K562 (cell line): ENCODE results near the gene METTL21C. TPM values are rescaled to one million over a fixed set of nuclear protein-coding genes. Genes with fewer than 3 reads are reported as not detected.

Experiments used
- ATAC-seq: fragments of 200-7000 bp; cut with Tn5 transposase; 3 replicates; pipeline ENCODE4 v1.9.1; 2020; ENCODE audit warnings: moderate library complexity
- BruUV-seq: library from RNA; stranded (reverse); fragments of 400-500 nt; replicated peaks from 2 replicates; lab custom pipeline; 2021; lab: Mats Ljungman, UMichigan
- CTCF ChIA-PET: fragments of 300-600 bp; formaldehyde crosslinking; extraction: SDS; loops from one replicate; lab custom pipeline; 2021; ENCODE audit warnings: low intra/inter-chr PET ratio; lab: Yijun Ruan, JAX
- POLR2A ChIA-PET: fragments of 300-600, 350-650 bp; sonication (Branson Sonifier 250); formaldehyde crosslinking; extraction: SDS; loops from one replicate; lab custom pipeline; 2021; ENCODE audit warnings: antibody characterized with exemption, inconsistent platforms; lab: Yijun Ruan, JAX
- DNase-seq, 4 experiments: peaks; one replicate each; pipeline versions ENCODE4 v3.0.0 to v3.0.0-alpha.2; 2011 to 2018; ENCODE audit warnings: low spot score in 3 of 4, mixed read lengths in 3 of 4; ENCODE audit errors: extremely low read depth in 1 of 4
- FAIRE-seq: peaks from 2 replicates; lab custom pipeline; 2011; peaks lifted over from hg19 to GRCh38; lab: Jason Lieb, UNC
- H2AFZ ChIP-seq: 2 replicates; pipeline ENCODE4 v1.6.0; 2011; ENCODE audit warnings: low read depth, low read length, control low read depth, inconsistent platforms
- H3K27ac ChIP-seq: fragments of 200-600 bp; 3 replicates; pipeline ENCODE4 v1.8.0; 2011; ENCODE audit warnings: low read depth, mild to moderate bottlenecking, control low read depth, inconsistent platforms, low read length, moderate library complexity, mixed read lengths; ENCODE audit errors: extremely low read depth
- H3K27me3 ChIP-seq, 2 experiments: fragments of 300-600 bp in 1 of 2; 2 replicates in 1 of 2; 3 replicates in 1 of 2; pipeline versions ENCODE4 v1.6.0 to v1.8.0; 2011; ENCODE audit warnings: inconsistent platforms in 2 of 2, low read length in 2 of 2, mild to moderate bottlenecking in 1 of 2, mixed read lengths in 1 of 2, moderate library complexity in 1 of 2; ENCODE audit not compliant: control insufficient read depth in 2 of 2, insufficient read depth in 2 of 2
- H3K36me3 ChIP-seq: fragments of 300-600 bp; 3 replicates; pipeline ENCODE4 v1.8.0; 2011; ENCODE audit warnings: mild to moderate bottlenecking, low read length, inconsistent platforms; ENCODE audit not compliant: control insufficient read depth, insufficient read depth
- H3K4me1 ChIP-seq, 2 experiments: fragments of 200-600 bp in 1 of 2; replicated peaks in 1 of 2; 2 replicates in 1 of 2; 3 replicates in 1 of 2; pipeline versions ENCODE4 v1.5.1 to v1.8.0; 2011; ENCODE audit warnings: inconsistent platforms in 2 of 2, low read length in 2 of 2, mild to moderate bottlenecking in 1 of 2, mixed read lengths in 1 of 2, moderate library complexity in 1 of 2; ENCODE audit not compliant: control insufficient read depth in 2 of 2, insufficient read depth in 2 of 2
- H3K4me2 ChIP-seq: 2 replicates; pipeline ENCODE4 v1.6.1; 2011; ENCODE audit warnings: low read length, control low read depth, inconsistent platforms, mixed read lengths; ENCODE audit not compliant: insufficient read depth
- H3K4me3 ChIP-seq: fragments of 200-600 bp; sonication (generic), shearing (Covaris generic); 2 replicates; pipeline ENCODE4 v1.5.1; 2016; ENCODE audit warnings: control low read depth, inconsistent platforms
- H3K79me2 ChIP-seq: fragments of 200-600 bp; 3 replicates; pipeline ENCODE4 v1.8.0; 2011; ENCODE audit warnings: low read length, inconsistent platforms; ENCODE audit not compliant: control insufficient read depth, insufficient read depth
- H3K9ac ChIP-seq, 2 experiments: 2 replicates each; pipeline versions ENCODE4 v1.6.0 to v1.6.1; 2011; ENCODE audit warnings: low read depth in 2 of 2, low read length in 2 of 2, control low read depth in 1 of 2, inconsistent platforms in 1 of 2, mild to moderate bottlenecking in 1 of 2, mixed read lengths in 1 of 2; ENCODE audit not compliant: insufficient read depth in 1 of 2
- H3K9me1 ChIP-seq: one replicate; pipeline ENCODE4 v1.6.0; 2011; ENCODE audit warnings: inconsistent platforms, mild to moderate bottlenecking, low read length, moderate library complexity; ENCODE audit not compliant: control insufficient read depth, insufficient read depth
- H3K9me3 ChIP-seq: replicated peaks from 2 replicates; pipeline ENCODE4 v1.5.1; 2011; ENCODE audit warnings: low read depth, low read length, inconsistent platforms; ENCODE audit not compliant: control insufficient read depth, insufficient read depth
- H4K20me1 ChIP-seq: replicated peaks from 2 replicates; pipeline ENCODE4 v1.6.1; 2011; ENCODE audit warnings: low read length, inconsistent platforms, mixed read lengths; ENCODE audit not compliant: control insufficient read depth, insufficient read depth
- ELF4 ChIP-seq: fragments of 450-650 bp; formaldehyde crosslinking; IDR thresholded peaks from 2 replicates; pipeline ENCODE4 v1.4.0; 2022; ENCODE audit warnings: missing genetic modification characterization
- GABPB2 ChIP-seq: fragments of 250-450 bp; sonication (Bioruptor Pico); conservative IDR thresholded peaks from 2 replicates; pipeline ENCODE4 v1.5.1; 2021; ENCODE audit warnings: mild to moderate bottlenecking
- HDGF ChIP-seq: fragments of 450-650 bp; IDR thresholded peaks from 2 replicates; pipeline ENCODE4 v1.6.1; 2016
- PHTF2 ChIP-seq: fragments of 250-450 bp; sonication (Bioruptor Pico); IDR thresholded peaks from 2 replicates; pipeline ENCODE4 v1.5.0; 2021; ENCODE audit warnings: mild to moderate bottlenecking
- POLR3G ChIP-seq: IDR thresholded peaks from 2 replicates; pipeline ENCODE4 v1.6.1; 2011; ENCODE audit not compliant: insufficient read length, insufficient replicate concordance; ENCODE audit errors: extremely low read depth
- SIN3B ChIP-seq: fragments of 450-650 bp; IDR thresholded peaks from 2 replicates; pipeline ENCODE4 v1.6.1; 2017; ENCODE audit warnings: low read depth, mild to moderate bottlenecking, moderate library complexity
- SMARCB1 ChIP-seq: IDR thresholded peaks from 2 replicates; pipeline ENCODE4 v1.6.1; 2011; ENCODE audit warnings: improper control_type of control experiment, low read depth; ENCODE audit not compliant: insufficient read length
- TCFL5 ChIP-seq: fragments of 250-450 bp; sonication (Bioruptor Pico); conservative IDR thresholded peaks from 2 replicates; pipeline ENCODE4 v1.6.1; 2021; ENCODE audit warnings: mild to moderate bottlenecking, moderate library complexity, matching md5 sums
- ZBTB1 ChIP-seq: sonication (generic); formaldehyde crosslinking; IDR thresholded peaks from 2 replicates; pipeline ENCODE4 v1.8.1; 2023; ENCODE audit warnings: missing genetic modification reagents, low read depth, mild to moderate bottlenecking, borderline replicate concordance
- ZNF75A ChIP-seq: fragments of 450-650 bp; formaldehyde crosslinking; IDR thresholded peaks from 2 replicates; pipeline ENCODE4 v1.4.0; 2020; ENCODE audit warnings: mild to moderate bottlenecking
- WGBS: fragments of 100-300 bp; shearing (Covaris generic); methylation state at CpG from one replicate; pipeline ENCODE4 v1.1.6; 2016; ENCODE audit warnings: low coverage, mixed read lengths; ENCODE audit not compliant: insufficient coverage; ENCODE audit errors: missing lambda C conversion rate; 5-methylcytosine and 5-hydroxymethylcytosine counted together
- in situ Hi-C: fragments of 300-500 bp; cut with MboI; formaldehyde crosslinking; loops from 4 replicates; pipeline ENCODE4 v1.15.0; 2018; ENCODE audit warnings: inconsistent platforms, mixed read lengths
- intact Hi-C: fragments of 100-400 bp; cut with micrococcal nuclease; formaldehyde crosslinking; loops from 2 replicates; pipeline ENCODE4 v1.14.2; 2022
- polyA plus RNA-seq, 8 experiments: library from polyadenylated mRNA; depleted of rRNA in 4 of 8; stranded (reverse) in 5 of 8; unstranded in 3 of 8; fragments of >200 nt; fragmentation: Nextera tagmentation in 2 of 8; fragmentation: Illumina TruSeq in 1 of 8; extraction: Ambion mirVana in 2 of 8; extraction: Trizol in 1 of 8; gene quantifications; 2 replicates each; pipeline versions ENCODE4 v1.2.1 to v1.2.3, GENCODE V29; 2011 to 2014; ENCODE audit warnings: inconsistent platforms in 1 of 8, missing spikeins in 1 of 8
- total RNA-seq, 7 experiments: library from RNA; depleted of rRNA in 6 of 7; stranded (reverse); fragments of >200 nt in 6 of 7; fragmentation: Illumina TruSeq in 2 of 7; extraction: Trizol in 2 of 7; gene quantifications; 2 replicates each; pipeline versions ENCODE4 v1.2.1 to v1.2.3, GENCODE V29; 2011 to 2021; ENCODE audit warnings: low replicate concordance in 1 of 7
- TF ChIP-seq, protein P1 (sequence below): fragments of 250-450 bp; sonication (Bioruptor Pico); IDR thresholded peaks from 2 replicates; pipeline ENCODE4 v1.4.0; 2020

The METTL21C gene
- total and polyA plus RNA-seq, 9 of the 15 experiments (the other 6 are each of a cell fraction or from before 2014, with no cell fraction given): not detected

DNA sequence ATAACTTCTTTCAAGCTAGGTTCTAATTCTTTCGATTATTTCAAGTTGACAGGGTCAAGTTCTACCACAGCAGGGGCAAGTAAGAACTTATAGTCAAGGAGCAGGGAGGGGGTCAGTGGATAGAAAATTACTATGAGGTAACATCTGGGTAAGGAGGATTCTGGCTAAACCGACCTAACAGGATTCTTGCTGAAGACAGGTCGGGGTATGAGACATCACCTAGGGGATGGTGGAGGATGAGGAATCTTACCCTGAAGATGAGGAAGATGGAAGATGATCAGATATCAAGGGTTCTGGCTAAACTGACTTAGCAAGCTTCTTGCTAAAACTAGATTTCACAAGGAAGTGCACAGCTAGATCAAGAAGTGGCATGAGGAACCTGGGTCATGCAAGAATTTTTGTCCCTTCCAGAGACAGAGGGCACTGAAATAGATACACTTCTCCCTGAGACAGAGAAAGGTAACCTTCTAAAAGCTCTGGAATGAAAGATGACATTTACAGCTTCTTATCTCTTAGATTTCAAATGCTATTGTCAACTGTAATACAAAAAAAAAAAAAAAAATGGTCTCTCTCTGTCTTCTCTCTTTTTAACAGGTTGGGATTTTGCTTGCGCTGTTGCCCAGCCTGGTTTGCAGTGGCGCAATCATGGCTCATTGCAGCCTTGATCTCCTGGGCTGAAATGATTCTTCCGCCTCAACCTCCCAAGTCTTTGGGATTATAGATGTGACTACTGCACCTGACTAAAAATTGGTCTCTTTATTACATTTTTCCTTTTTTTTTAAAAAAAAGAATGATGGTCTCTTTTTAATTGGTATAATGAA is 9.6 kb upstream of the METTL21C start:
- POLR2A ChIA-PET: no interaction called here
- no peak overlapping the region for H3K27ac ChIP-seq
- CTCF ChIA-PET: no interaction called here
- H3K4me2 ChIP-seq: no peak overlapping the region
- H2AFZ ChIP-seq: no peak overlapping the region
- DNase-seq: no peak
- no peaks in the 10 kb centered on the region for H4K20me1 ChIP-seq
- no peak for TF ChIP-seq PHTF2 (CRISPR knock-in tag)
- no peak for TF ChIP-seq ZNF75A (CRISPR knock-in tag)
- TF ChIP-seq, all 486 proteins: peak for 0
- H3K9me3 ChIP-seq: no peaks in the 10 kb centered on the region
- no peaks in the 10 kb centered on the region for H3K9me1 ChIP-seq
- in situ Hi-C loops: loop anchor here (10.0 kb wide), 1 partner anchor 120 kb away; no protein-coding TSS in a partner anchor
- no peak for FAIRE-seq
- no peak overlapping the region for H3K9ac ChIP-seq
- no peak overlapping the region for H3K4me3 ChIP-seq
- H3K79me2 ChIP-seq: no peaks in the 10 kb centered on the region
- BruUV-seq: no TSS peak
- no peaks in the 10 kb centered on the region; a peak in 2 of 5 replicates for H3K27me3 ChIP-seq
- no peaks in the 10 kb centered on the region for H3K4me1 ChIP-seq
- ATAC-seq: no peak
- intact Hi-C loops: no loop called here
- WGBS: 2% methylated on average over 5 of the region's 6 CpGs
- H3K36me3 ChIP-seq: no peaks in the 10 kb centered on the region

DNA sequence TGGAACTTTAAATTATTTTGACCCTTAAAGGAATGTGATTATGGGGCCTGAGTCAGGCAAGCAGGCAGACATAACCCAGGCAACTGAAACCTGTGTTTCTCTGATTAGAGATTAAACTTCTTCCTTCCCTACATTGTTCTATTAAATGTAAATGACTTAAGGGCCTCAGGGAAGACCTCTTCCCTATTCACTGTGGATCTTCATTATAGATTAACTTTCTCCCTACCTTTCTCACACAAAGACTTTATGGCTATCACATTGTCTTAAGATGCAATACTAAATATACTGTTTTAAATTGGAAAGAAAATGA is 8.8 kb upstream of the METTL21C start:
- Histone ChIP-seq H3K4me3 (no peak overlapping the region), H3K27me3 (no peaks in the 10 kb centered on the region; a peak in 2 of 5 replicates), H3K9me1 (no peaks in the 10 kb centered on the region), H3K36me3 (no peaks in the 10 kb centered on the region), H3K9me3 (no peaks in the 10 kb centered on the region), H2AFZ (no peak overlapping the region), H3K9ac (no peak overlapping the region), H3K4me2 (no peak overlapping the region), H3K79me2 (no peaks in the 10 kb centered on the region), H4K20me1 (no peaks in the 10 kb centered on the region), H3K4me1 (no peaks in the 10 kb centered on the region), H3K27ac (no peak overlapping the region)
- no TSS peak for BruUV-seq
- TF ChIP-seq SMARCB1: no peak
- TF ChIP-seq HDGF: no peak
- TF ChIP-seq GABPB2 (CRISPR knock-in tag): no peak
- TF ChIP-seq ELF4 (CRISPR knock-in tag): no peak
- no peak for TF ChIP-seq POLR3G
- TF ChIP-seq SIN3B: no peak
- no peak for TF ChIP-seq ZBTB1
- no peak for TF ChIP-seq TCFL5 (CRISPR knock-in tag)
- TF ChIP-seq, protein P1, sequence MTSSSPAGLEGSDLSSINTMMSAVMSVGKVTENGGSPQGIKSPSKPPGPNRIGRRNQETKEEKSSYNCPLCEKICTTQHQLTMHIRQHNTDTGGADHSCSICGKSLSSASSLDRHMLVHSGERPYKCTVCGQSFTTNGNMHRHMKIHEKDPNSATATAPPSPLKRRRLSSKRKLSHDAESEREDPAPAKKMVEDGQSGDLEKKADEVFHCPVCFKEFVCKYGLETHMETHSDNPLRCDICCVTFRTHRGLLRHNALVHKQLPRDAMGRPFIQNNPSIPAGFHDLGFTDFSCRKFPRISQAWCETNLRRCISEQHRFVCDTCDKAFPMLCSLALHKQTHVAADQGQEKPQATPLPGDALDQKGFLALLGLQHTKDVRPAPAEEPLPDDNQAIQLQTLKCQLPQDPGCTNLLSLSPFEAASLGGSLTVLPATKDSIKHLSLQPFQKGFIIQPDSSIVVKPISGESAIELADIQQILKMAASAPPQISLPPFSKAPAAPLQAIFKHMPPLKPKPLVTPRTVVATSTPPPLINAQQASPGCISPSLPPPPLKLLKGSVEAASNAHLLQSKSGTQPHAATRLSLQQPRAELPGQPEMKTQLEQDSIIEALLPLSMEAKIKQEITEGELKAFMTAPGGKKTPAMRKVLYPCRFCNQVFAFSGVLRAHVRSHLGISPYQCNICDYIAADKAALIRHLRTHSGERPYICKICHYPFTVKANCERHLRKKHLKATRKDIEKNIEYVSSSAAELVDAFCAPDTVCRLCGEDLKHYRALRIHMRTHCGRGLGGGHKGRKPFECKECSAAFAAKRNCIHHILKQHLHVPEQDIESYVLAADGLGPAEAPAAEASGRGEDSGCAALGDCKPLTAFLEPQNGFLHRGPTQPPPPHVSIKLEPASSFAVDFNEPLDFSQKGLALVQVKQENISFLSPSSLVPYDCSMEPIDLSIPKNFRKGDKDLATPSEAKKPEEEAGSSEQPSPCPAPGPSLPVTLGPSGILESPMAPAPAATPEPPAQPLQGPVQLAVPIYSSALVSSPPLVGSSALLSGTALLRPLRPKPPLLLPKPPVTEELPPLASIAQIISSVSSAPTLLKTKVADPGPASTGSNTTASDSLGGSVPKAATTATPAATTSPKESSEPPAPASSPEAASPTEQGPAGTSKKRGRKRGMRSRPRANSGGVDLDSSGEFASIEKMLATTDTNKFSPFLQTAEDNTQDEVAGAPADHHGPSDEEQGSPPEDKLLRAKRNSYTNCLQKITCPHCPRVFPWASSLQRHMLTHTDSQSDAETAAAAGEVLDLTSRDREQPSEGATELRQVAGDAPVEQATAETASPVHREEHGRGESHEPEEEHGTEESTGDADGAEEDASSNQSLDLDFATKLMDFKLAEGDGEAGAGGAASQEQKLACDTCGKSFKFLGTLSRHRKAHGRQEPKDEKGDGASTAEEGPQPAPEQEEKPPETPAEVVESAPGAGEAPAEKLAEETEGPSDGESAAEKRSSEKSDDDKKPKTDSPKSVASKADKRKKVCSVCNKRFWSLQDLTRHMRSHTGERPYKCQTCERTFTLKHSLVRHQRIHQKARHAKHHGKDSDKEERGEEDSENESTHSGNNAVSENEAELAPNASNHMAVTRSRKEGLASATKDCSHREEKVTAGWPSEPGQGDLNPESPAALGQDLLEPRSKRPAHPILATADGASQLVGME (CRISPR knock-in tag): no peak
- intact Hi-C loops (no loop called here), in situ Hi-C loops (loop anchor here (10.0 kb wide), 1 partner anchor 119 kb away; no protein-coding TSS in a partner anchor)
- no peak for FAIRE-seq
- DNase-seq: no peak
- no peak for ATAC-seq
- CTCF ChIA-PET: no interaction called here
- POLR2A ChIA-PET: interaction anchor here (0.6 kb wide), 1 partner anchor 97 kb away, joined by 3 read pairs; no protein-coding TSS in a partner anchor
